T-helper 2 cell treated with Interferon-gamma antibody and Interleukin-4, amounts not matched to agents 100 ng/mL and 5 ng/mL, for 36 hours (primary cell): ENCODE data around the gene RNU6-9. TPM values are rescaled to one million over a fixed set of nuclear protein-coding genes. Genes with fewer than 3 reads are reported as not detected.

Source experiments
- intact Hi-C: fragments of 100-400 bp; cut with micrococcal nuclease; formaldehyde crosslinking; loops from one replicate; pipeline ENCODE4 v1.15.1; 2023
- total RNA-seq: library from RNA; stranded (reverse); gene quantifications from 2 replicates; pipeline ENCODE4 v1.2.3, GENCODE V29; 2022

The RNU6-9 gene
- total RNA-seq, 1 donor from 2014 or later, result not detected

- intact Hi-C loops, result no loop called here
Measured at GRCh38 chr19:896434-896833, 3.1 kb downstream of the RNU6-9 start.

GRCh38 chr19:896999-897398, 3.7 kb downstream of the RNU6-9 start:
- intact Hi-C loops, result no loop called here

GRCh38 chr19:897442-898039, 4.3 kb downstream of the RNU6-9 start:
- intact Hi-C loops, result no loop called here

- intact Hi-C loops, result no loop called here
Measured at GRCh38 chr19:898663-899062, 5.4 kb downstream of the RNU6-9 start.

- intact Hi-C loops, result no loop called here
Measured at GRCh38 chr19:899336-900042, 6.2 kb downstream of the RNU6-9 start.

GRCh38 chr19:900043-900301, 6.7 kb downstream of the RNU6-9 start:
- intact Hi-C loops, result no loop called here

GRCh38 chr19:900302-901111, 7.2 kb downstream of the RNU6-9 start:
- intact Hi-C loops, result no loop called here

- intact Hi-C loops, result no loop called here
Measured at GRCh38 chr19:901216-902092, 8.2 kb downstream of the RNU6-9 start.

GRCh38 chr19:902093-902370, 8.7 kb downstream of the RNU6-9 start:
- intact Hi-C loops, result no loop called here

- intact Hi-C loops, result no loop called here
Measured at GRCh38 chr19:902446-903226, 9.4 kb downstream of the RNU6-9 start.

- intact Hi-C loops, result no loop called here
Measured at GRCh38 chr19:903266-903797, 10.0 kb downstream of the RNU6-9 start.

GRCh38 chr19:904545-904944, 11.3 kb downstream of the RNU6-9 start:
- intact Hi-C loops, result no loop called here

- intact Hi-C loops, result no loop called here
Measured at GRCh38 chr19:906480-906879, 13.2 kb downstream of the RNU6-9 start.

- intact Hi-C loops, result no loop called here
Measured at GRCh38 chr19:907183-907853, 14.0 kb downstream of the RNU6-9 start.

- intact Hi-C loops, result no loop called here
Measured at GRCh38 chr19:911197-912033, 18.1 kb downstream of the RNU6-9 start.

- intact Hi-C loops, result no loop called here
Measured at GRCh38 chr19:912181-913079, 19.1 kb downstream of the RNU6-9 start.

- intact Hi-C loops, result no loop called here
Measured at GRCh38 chr19:913080-913748, 19.9 kb downstream of the RNU6-9 start, which contains the start of gene R3HDM4. TSS of gene R3HDM4 (minus strand) at chr19:913219. CDS start at chr19:913157, 62 bp downstream.
